Measurements from ENCODE around the gene SNRPE. TPM values are rescaled to one million over a fixed set of nuclear protein-coding genes. Genes with fewer than 3 reads are reported as not detected.
"Not testable (repeated sequence)": the region's sequence is repeated elsewhere in the genome, so short reads cannot be mapped to it uniquely, and the experiment has no call there.

Gene SNRPE
- total RNA-seq, 1 donor = 53.1 TPM

DNA sequence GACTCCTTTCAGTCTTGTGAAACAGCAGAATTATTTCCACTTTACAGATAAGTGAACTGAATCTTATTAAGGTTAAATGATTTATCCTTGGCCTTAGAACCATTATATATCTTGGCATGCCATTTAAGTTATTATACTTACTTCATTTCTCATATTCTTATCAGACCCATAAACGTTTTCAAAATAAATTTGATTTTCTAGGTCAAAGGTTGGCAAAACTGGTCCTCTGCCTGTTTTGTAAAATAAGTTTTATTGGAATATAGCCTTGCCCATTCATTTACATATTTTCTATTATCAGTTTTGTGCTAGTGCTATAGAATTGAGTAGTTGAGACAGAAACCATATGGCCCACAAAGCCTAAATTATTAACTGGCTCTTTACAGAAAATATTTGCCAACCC lies 32.9 kb upstream of the SNRPE start:
- H3K4me3 ChIP-seq (ENCODE audit: low read depth, low read length) = no peak overlapping the region
- no peak for DNase-seq (ENCODE audit: low read depth)
- TF ChIP-seq, protein P1, sequence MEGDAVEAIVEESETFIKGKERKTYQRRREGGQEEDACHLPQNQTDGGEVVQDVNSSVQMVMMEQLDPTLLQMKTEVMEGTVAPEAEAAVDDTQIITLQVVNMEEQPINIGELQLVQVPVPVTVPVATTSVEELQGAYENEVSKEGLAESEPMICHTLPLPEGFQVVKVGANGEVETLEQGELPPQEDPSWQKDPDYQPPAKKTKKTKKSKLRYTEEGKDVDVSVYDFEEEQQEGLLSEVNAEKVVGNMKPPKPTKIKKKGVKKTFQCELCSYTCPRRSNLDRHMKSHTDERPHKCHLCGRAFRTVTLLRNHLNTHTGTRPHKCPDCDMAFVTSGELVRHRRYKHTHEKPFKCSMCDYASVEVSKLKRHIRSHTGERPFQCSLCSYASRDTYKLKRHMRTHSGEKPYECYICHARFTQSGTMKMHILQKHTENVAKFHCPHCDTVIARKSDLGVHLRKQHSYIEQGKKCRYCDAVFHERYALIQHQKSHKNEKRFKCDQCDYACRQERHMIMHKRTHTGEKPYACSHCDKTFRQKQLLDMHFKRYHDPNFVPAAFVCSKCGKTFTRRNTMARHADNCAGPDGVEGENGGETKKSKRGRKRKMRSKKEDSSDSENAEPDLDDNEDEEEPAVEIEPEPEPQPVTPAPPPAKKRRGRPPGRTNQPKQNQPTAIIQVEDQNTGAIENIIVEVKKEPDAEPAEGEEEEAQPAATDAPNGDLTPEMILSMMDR (IDR thresholded peaks at IDR 0.05; ENCODE audit: insufficient read depth, low read depth, low read length) = no peak

- not testable (repeated sequence) for DNase-seq (ENCODE audit: low read depth); H3K4me3 ChIP-seq (ENCODE audit: low read depth, low read length)
Observed at GRCh38 chr1:203829247-203829646, 32.2 kb upstream of the SNRPE start.

DNA sequence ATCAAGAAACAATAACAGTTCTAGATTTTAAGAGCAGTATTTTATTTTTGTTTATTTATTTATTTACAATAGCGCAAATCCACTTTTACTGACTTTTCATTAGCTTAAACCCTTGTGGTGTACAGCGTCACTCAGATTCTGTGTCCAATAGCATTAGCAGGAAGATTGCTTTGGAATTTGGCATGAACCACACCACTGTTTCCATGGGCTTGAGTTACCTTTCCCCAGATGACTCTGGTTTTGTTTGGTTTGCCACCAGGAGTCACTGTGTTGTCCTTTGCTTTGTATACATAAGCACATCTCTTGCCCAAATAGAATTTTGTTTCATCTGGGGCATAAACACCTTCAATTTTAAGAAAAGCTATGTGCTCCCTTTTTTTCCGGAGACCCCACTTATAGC lies 25.9 kb upstream of the SNRPE start:
- no peak overlapping the region for H3K4me3 ChIP-seq (ENCODE audit: low read depth, low read length)
- no peak for DNase-seq (ENCODE audit: low read depth)

DNA sequence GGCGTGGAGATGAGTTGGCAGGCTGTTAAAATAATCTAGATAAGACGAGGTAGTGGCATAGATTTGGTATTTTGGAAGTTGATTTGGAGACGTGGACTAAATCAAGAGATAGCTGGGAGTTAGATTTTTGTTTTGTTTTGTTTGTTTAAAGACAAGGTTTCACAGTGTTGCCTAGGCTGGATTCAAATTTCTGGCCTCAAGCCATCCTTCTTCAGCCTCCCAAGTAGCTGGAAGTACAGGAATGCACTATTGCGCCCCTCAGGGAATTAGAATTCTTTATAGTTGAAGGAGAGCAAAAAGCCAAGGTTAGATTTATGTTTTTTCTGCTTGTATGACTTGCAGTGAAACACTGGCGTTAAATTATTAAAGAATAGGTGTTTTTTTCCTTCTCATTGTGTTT lies 22.3 kb upstream of the SNRPE start:
- DNase-seq (ENCODE audit: low read depth) = peak; percentile 77
- no peak overlapping the region for H3K4me3 ChIP-seq (ENCODE audit: low read depth, low read length)

More for the DNA sequence above, 25.9 kb upstream of the SNRPE start:
- TF ChIP-seq, protein P1 (IDR thresholded peaks at IDR 0.05; ENCODE audit: insufficient read depth, low read depth, low read length) = peak; percentile 10

GRCh38 chr1:203840208-203840808 lies 21.1 kb upstream of the SNRPE start:
- no peak overlapping the region for H3K4me3 ChIP-seq (ENCODE audit: low read depth, low read length)
- TF ChIP-seq, protein P1 (IDR thresholded peaks at IDR 0.05; ENCODE audit: insufficient read depth, low read depth, low read length) = no peak
- no peak for DNase-seq (ENCODE audit: low read depth)

More for the DNA sequence above, 22.3 kb upstream of the SNRPE start:
- TF ChIP-seq, protein P1 (IDR thresholded peaks at IDR 0.05; ENCODE audit: insufficient read depth, low read depth, low read length) = no peak

DNA sequence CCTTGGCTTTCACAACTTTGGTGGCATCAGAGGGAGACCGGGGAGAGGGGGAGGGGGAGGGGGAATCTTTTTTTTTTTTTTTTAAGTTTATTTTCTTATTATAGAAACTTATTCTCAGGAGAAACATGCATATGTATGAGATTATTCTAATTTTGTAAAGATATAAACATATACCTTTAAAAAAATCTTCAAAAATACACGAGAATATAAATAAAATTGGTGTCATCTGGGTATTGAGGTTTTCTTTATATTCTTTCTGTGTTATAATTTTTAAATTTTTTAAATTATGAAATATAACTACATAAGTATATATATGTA lies 18.9 kb upstream of the SNRPE start:
- H3K4me3 ChIP-seq (ENCODE audit: low read depth, low read length) = no peak overlapping the region
- no peak for DNase-seq (ENCODE audit: low read depth)
- TF ChIP-seq, protein P1 (IDR thresholded peaks at IDR 0.05; ENCODE audit: insufficient read depth, low read depth, low read length) = no peak

GRCh38 chr1:203843435-203843834 lies 18.0 kb upstream of the SNRPE start:
- H3K4me3 ChIP-seq (ENCODE audit: low read depth, low read length) = no peak overlapping the region
- no peak for DNase-seq (ENCODE audit: low read depth)
- TF ChIP-seq, protein P1 (IDR thresholded peaks at IDR 0.05; ENCODE audit: insufficient read depth, low read depth, low read length) = no peak

DNA sequence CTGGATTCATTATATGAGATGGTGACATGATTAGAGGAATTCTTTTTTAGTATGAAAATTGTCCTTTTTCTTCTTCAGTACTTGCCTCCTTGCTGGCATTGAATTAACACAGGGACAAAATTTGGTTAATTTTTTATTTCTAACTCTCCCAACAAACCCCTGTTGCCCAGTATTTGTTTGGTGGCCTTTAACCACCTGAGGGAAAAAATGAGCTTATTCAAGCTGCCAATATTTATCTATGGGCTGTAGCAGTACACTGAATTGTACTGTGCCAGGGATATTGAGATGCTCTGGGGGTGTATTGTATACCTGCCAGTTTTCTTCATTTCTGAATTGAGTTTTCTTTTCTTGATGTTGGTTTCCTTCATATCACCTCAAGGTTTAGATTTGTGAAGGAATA lies 8.3 kb upstream of the SNRPE start:
- not testable (repeated sequence) for DNase-seq (ENCODE audit: low read depth); H3K4me3 ChIP-seq (ENCODE audit: low read depth, low read length)
